Neural progenitor cell (in vitro differentiated cells): ENCODE results near the gene FGD6.

Experiments
- EZH2 ChIP-seq: fragments of 200-600 bp; sonication (generic); IDR thresholded peaks from 2 replicates; pipeline ENCODE4 v1.6.1; 2017; ENCODE audit warnings: antibody characterized with exemption, mild to moderate bottlenecking, moderate library complexity
- TF ChIP-seq, protein P1 (sequence below): fragments of 200-600 bp; sonication (generic); IDR thresholded peaks from 2 replicates; pipeline ENCODE4 v1.5.1; 2017; ENCODE audit warnings: antibody characterized with exemption, mild to moderate bottlenecking

GRCh38 chr12:95124106-95124505, 93.2 kb downstream of the FGD6 start:
- TF ChIP-seq, protein P1, sequence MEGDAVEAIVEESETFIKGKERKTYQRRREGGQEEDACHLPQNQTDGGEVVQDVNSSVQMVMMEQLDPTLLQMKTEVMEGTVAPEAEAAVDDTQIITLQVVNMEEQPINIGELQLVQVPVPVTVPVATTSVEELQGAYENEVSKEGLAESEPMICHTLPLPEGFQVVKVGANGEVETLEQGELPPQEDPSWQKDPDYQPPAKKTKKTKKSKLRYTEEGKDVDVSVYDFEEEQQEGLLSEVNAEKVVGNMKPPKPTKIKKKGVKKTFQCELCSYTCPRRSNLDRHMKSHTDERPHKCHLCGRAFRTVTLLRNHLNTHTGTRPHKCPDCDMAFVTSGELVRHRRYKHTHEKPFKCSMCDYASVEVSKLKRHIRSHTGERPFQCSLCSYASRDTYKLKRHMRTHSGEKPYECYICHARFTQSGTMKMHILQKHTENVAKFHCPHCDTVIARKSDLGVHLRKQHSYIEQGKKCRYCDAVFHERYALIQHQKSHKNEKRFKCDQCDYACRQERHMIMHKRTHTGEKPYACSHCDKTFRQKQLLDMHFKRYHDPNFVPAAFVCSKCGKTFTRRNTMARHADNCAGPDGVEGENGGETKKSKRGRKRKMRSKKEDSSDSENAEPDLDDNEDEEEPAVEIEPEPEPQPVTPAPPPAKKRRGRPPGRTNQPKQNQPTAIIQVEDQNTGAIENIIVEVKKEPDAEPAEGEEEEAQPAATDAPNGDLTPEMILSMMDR: no peak
- no peak for TF ChIP-seq EZH2
